Stomach (tissue), 4 donors: ENCODE results near the gene RPL22.

Experiments
- EP300 ChIP-seq: sonication (generic); formaldehyde crosslinking; IDR thresholded peaks from one replicate; pipeline ENCODE4 v1.6.1; 2017; ENCODE audit warnings: antibody characterized with exemption
- POLR2A ChIP-seq, 4 donors: fragments of 450-650 bp; IDR thresholded peaks; one replicate each; pipeline ENCODE4 v1.6.1; 2016; ENCODE audit warnings: antibody characterized with exemption in 4 of 4, control low read depth in 2 of 4, mild to moderate bottlenecking in 1 of 4, moderate library complexity in 1 of 4
- TF ChIP-seq, protein P1 (sequence below), 7 experiments: fragments of 450-650 bp in 4 of 7; fragments of 200-600 bp in 3 of 7; sonication (generic) in 3 of 7; IDR thresholded peaks; one replicate each; pipeline ENCODE4 v1.5.1; 2016 to 2019; ENCODE audit warnings: antibody characterized with exemption in 7 of 7, control low read depth in 2 of 7, mild to moderate bottlenecking in 1 of 7

DNA sequence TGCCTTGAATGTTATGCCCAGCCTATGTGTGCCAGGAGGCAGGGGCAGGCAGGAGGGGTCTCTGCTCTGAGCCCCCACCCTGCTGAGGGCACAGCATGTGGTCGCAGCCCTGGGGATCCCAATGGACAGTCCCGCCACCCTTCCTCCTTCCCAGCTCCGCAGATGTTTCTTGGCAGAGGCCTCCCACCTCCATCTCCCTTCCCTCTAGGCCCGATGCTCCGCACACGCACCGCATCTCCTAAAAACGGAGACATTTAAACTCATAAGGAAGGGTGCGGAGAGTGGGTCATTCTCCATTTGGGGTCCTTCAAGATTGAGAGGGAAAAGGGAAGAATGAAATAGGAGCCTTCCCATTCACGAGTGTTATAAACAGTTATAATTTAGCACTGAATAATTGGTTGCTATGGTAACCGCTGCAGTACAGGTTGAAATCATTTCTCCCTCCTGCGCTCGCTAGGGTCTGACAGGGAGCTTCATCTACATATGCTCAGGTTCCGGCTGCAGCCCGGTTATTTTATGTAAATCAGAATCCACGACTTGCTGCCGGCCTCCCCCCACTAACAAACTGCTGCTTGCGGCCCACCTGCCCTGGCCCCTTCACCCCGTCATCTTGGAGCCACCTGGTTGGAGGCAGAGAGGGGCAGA lies 35.3 kb downstream of the RPL22 start:
- TF ChIP-seq EP300, result no peak
- no peak for TF ChIP-seq POLR2A (IDR thresholded peaks at IDR 0.05)
- TF ChIP-seq, protein P1, sequence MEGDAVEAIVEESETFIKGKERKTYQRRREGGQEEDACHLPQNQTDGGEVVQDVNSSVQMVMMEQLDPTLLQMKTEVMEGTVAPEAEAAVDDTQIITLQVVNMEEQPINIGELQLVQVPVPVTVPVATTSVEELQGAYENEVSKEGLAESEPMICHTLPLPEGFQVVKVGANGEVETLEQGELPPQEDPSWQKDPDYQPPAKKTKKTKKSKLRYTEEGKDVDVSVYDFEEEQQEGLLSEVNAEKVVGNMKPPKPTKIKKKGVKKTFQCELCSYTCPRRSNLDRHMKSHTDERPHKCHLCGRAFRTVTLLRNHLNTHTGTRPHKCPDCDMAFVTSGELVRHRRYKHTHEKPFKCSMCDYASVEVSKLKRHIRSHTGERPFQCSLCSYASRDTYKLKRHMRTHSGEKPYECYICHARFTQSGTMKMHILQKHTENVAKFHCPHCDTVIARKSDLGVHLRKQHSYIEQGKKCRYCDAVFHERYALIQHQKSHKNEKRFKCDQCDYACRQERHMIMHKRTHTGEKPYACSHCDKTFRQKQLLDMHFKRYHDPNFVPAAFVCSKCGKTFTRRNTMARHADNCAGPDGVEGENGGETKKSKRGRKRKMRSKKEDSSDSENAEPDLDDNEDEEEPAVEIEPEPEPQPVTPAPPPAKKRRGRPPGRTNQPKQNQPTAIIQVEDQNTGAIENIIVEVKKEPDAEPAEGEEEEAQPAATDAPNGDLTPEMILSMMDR (IDR thresholded peaks at IDR 0.05), result no peak
